Astrocyte of the spinal cord (primary cell): Measurements from ENCODE around the gene MS4A18.

Source experiments
- DNase-seq: peaks from one replicate; pipeline ENCODE4 v3.0.0; 2011; ENCODE audit warnings: low read depth, low spot score
- H3K4me3 ChIP-seq: 2 replicates; pipeline ENCODE4 v1.5.1; 2011; ENCODE audit warnings: low read depth, mild to moderate bottlenecking, low read length, moderate library complexity
- in situ Hi-C: cut with HindIII; loops from 2 replicates; pipeline ENCODE4 v1.10.0; 2017; ENCODE audit warnings: low sequenced_read_pairs
- TF ChIP-seq, protein P1 (sequence below): IDR thresholded peaks from 2 replicates; pipeline ENCODE4 v1.5.1; 2012; ENCODE audit warnings: low read depth, mild to moderate bottlenecking, low read length, inconsistent platforms

The MS4A18 gene

DNA sequence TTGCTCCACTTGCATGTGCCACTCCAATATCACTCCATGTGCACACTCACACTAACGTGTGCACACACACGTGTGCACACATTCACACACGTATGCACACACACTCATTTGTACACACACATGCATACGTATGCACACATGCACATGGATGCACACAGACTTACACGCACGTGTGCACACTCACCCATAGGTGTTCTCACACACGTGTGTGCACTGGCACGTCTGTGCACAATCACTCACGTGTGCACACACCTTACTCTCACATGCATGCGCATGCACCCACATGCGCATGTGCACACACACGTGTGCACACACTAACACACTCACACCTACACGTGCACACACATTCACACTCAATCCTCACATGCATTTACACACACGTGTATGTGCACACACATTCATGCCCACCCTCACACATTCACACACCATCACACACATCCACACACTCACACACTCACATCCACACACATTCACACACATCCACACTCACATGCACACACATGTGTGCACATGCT, 22.9 kb downstream of the MS4A18 start:
- no peak for DNase-seq
- in situ Hi-C loops, result no loop called here
- TF ChIP-seq, protein P1, sequence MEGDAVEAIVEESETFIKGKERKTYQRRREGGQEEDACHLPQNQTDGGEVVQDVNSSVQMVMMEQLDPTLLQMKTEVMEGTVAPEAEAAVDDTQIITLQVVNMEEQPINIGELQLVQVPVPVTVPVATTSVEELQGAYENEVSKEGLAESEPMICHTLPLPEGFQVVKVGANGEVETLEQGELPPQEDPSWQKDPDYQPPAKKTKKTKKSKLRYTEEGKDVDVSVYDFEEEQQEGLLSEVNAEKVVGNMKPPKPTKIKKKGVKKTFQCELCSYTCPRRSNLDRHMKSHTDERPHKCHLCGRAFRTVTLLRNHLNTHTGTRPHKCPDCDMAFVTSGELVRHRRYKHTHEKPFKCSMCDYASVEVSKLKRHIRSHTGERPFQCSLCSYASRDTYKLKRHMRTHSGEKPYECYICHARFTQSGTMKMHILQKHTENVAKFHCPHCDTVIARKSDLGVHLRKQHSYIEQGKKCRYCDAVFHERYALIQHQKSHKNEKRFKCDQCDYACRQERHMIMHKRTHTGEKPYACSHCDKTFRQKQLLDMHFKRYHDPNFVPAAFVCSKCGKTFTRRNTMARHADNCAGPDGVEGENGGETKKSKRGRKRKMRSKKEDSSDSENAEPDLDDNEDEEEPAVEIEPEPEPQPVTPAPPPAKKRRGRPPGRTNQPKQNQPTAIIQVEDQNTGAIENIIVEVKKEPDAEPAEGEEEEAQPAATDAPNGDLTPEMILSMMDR, result no peak
- H3K4me3 ChIP-seq, result no peak overlapping the region

DNA sequence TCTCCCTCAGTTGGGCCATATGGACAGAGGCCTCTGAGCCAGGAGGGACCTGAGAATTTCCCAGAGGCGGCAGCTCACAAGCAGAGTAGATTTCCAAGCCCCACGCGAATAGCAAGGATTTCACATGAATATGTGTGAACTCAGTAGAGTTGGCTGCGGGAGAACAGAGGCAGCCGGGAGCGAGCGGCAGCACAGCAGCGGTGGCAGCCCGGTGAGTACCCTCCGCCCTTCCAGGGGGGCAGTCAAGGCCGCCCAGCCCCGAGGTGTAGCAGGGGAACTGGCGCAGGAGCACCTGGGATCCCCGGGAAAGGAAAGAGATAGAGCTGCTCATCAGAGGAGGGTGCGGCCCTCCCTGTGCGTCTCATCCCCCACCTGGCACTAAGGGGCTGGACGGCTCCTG, 23.7 kb downstream of the MS4A18 start:
- in situ Hi-C loops, result no loop called here
- TF ChIP-seq, protein P1, result no peak
- no peak for DNase-seq
- no peak overlapping the region for H3K4me3 ChIP-seq

DNA sequence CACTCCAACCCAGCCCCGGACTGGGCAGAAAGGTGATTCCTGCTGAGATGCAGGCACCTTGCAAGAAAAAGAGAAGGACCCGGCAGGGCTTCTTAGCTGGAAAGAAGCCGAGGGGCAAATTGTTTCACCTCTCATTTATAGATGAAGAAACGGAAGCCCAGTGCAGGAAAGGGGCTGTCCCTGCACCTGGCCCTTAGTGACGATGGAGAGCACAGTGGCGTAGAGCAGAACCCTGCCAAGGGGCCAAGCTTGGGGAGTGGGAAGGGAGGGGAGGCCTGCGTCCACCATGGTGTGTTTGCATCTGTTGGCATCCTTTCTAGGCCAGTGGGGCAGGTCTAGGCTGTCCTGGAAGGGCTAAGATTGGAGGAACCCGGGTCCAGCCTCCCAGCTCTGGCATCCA, 24.3 kb downstream of the MS4A18 start:
- DNase-seq, result no peak
- in situ Hi-C loops, result no loop called here
- TF ChIP-seq, protein P1, result no peak
- H3K4me3 ChIP-seq, result no peak overlapping the region

DNA sequence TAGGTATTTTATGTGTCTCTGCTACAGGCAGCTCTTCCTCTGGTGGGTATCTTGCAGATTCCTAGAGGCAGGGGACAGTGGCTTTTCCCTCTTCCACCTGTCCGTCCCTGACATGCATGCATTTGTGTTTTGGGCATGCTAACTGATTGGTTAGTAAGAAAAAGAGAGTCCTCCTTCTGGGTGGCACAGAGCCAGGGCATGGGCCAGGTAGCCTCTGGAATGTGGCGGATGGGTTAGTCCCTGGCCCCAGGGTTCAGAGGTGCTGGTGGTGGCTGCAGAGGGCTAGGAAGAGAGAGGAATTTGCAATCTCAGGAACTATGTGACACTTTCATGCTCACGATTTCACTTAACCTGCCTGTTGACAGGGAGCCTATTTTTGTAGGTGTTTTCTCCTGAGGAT, 26.4 kb downstream of the MS4A18 start:
- no peak for DNase-seq
- H3K4me3 ChIP-seq, result no peak overlapping the region
- TF ChIP-seq, protein P1, result no peak
- in situ Hi-C loops, result no loop called here

DNA sequence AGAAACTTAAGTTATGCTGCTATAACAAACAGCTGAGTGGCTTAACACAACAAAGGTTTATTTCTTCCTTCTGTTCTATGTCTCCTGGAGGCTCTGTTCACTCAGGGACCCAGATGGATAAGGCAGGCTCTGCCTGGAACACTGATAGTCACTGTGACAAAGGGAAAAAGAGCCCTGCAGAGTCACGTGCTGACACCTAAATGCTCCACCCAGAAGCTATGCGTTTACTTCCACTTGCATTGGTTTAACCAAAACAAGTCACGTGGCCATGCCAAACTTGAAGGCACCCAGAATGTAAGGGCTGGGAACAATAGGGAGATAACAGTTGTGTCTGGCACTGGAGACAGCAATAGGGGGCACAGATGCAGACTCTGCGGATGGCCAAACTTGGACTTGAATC, 28.8 kb downstream of the MS4A18 start:
- DNase-seq, result no peak
- H3K4me3 ChIP-seq, result no peak overlapping the region
- TF ChIP-seq, protein P1, result no peak
- in situ Hi-C loops, result no loop called here

DNA sequence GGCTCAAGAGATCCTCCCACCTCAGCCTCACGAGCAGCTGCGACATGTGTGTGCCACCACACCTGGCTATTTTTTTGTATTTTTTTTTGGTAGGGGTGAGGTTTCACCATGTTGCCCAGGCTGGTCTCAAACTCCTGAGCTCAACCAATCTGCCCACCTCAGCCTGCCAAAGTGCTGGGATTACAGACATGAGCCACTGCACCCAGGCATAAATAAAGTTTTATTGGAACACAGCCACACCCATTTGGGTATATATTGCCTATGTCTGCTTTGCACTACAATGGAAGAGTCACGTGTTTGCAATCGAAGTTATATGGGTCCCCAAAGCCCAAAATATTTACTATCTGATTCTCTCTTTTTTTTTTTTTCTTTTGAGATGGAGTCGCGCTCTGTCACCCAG, 30.4 kb downstream of the MS4A18 start:
- DNase-seq, result no peak
- in situ Hi-C loops, result no loop called here
- H3K4me3 ChIP-seq, result no peak overlapping the region
- TF ChIP-seq, protein P1, result no peak
